K562 (cell line): Measurements from ENCODE around the gene BIRC6. TPM values are rescaled to one million over a fixed set of nuclear protein-coding genes. Genes with fewer than 3 reads are reported as not detected.

Experiments
- ATAC-seq: fragments of 200-7000 bp; cut with Tn5 transposase; 3 replicates; pipeline ENCODE4 v1.9.1; 2020; ENCODE audit warnings: moderate library complexity
- BruUV-seq: library from RNA; stranded (reverse); fragments of 400-500 nt; replicated peaks from 2 replicates; lab custom pipeline; 2021; lab: Mats Ljungman, UMichigan
- CTCF ChIA-PET: fragments of 300-600 bp; formaldehyde crosslinking; extraction: SDS; loops from one replicate; lab custom pipeline; 2021; ENCODE audit warnings: low intra/inter-chr PET ratio; lab: Yijun Ruan, JAX
- POLR2A ChIA-PET: fragments of 300-600, 350-650 bp; sonication (Branson Sonifier 250); formaldehyde crosslinking; extraction: SDS; loops from one replicate; lab custom pipeline; 2021; ENCODE audit warnings: antibody characterized with exemption, inconsistent platforms; lab: Yijun Ruan, JAX
- DNase-seq, 4 experiments: peaks; one replicate each; pipeline versions ENCODE4 v3.0.0 to v3.0.0-alpha.2; 2011 to 2018; ENCODE audit warnings: low spot score in 3 of 4, mixed read lengths in 3 of 4; ENCODE audit errors: extremely low read depth in 1 of 4
- FAIRE-seq: peaks from 2 replicates; lab custom pipeline; 2011; peaks lifted over from hg19 to GRCh38; lab: Jason Lieb, UNC
- H2AFZ ChIP-seq: 2 replicates; pipeline ENCODE4 v1.6.0; 2011; ENCODE audit warnings: low read depth, low read length, control low read depth, inconsistent platforms
- H3K27ac ChIP-seq: fragments of 200-600 bp; 3 replicates; pipeline ENCODE4 v1.8.0; 2011; ENCODE audit warnings: low read depth, mild to moderate bottlenecking, control low read depth, inconsistent platforms, low read length, moderate library complexity, mixed read lengths; ENCODE audit errors: extremely low read depth
- H3K27me3 ChIP-seq, 2 experiments: fragments of 300-600 bp in 1 of 2; 2 replicates in 1 of 2; 3 replicates in 1 of 2; pipeline versions ENCODE4 v1.6.0 to v1.8.0; 2011; ENCODE audit warnings: inconsistent platforms in 2 of 2, low read length in 2 of 2, mild to moderate bottlenecking in 1 of 2, mixed read lengths in 1 of 2, moderate library complexity in 1 of 2; ENCODE audit not compliant: control insufficient read depth in 2 of 2, insufficient read depth in 2 of 2
- H3K36me3 ChIP-seq: fragments of 300-600 bp; 3 replicates; pipeline ENCODE4 v1.8.0; 2011; ENCODE audit warnings: mild to moderate bottlenecking, low read length, inconsistent platforms; ENCODE audit not compliant: control insufficient read depth, insufficient read depth
- H3K4me1 ChIP-seq, 2 experiments: fragments of 200-600 bp in 1 of 2; replicated peaks in 1 of 2; 2 replicates in 1 of 2; 3 replicates in 1 of 2; pipeline versions ENCODE4 v1.5.1 to v1.8.0; 2011; ENCODE audit warnings: inconsistent platforms in 2 of 2, low read length in 2 of 2, mild to moderate bottlenecking in 1 of 2, mixed read lengths in 1 of 2, moderate library complexity in 1 of 2; ENCODE audit not compliant: control insufficient read depth in 2 of 2, insufficient read depth in 2 of 2
- H3K4me2 ChIP-seq: 2 replicates; pipeline ENCODE4 v1.6.1; 2011; ENCODE audit warnings: low read length, control low read depth, inconsistent platforms, mixed read lengths; ENCODE audit not compliant: insufficient read depth
- H3K4me3 ChIP-seq: fragments of 200-600 bp; sonication (generic), shearing (Covaris generic); 2 replicates; pipeline ENCODE4 v1.5.1; 2016; ENCODE audit warnings: control low read depth, inconsistent platforms
- H3K79me2 ChIP-seq: fragments of 200-600 bp; 3 replicates; pipeline ENCODE4 v1.8.0; 2011; ENCODE audit warnings: low read length, inconsistent platforms; ENCODE audit not compliant: control insufficient read depth, insufficient read depth
- H3K9ac ChIP-seq, 2 experiments: 2 replicates each; pipeline versions ENCODE4 v1.6.0 to v1.6.1; 2011; ENCODE audit warnings: low read depth in 2 of 2, low read length in 2 of 2, control low read depth in 1 of 2, inconsistent platforms in 1 of 2, mild to moderate bottlenecking in 1 of 2, mixed read lengths in 1 of 2; ENCODE audit not compliant: insufficient read depth in 1 of 2
- H3K9me1 ChIP-seq: one replicate; pipeline ENCODE4 v1.6.0; 2011; ENCODE audit warnings: inconsistent platforms, mild to moderate bottlenecking, low read length, moderate library complexity; ENCODE audit not compliant: control insufficient read depth, insufficient read depth
- H3K9me3 ChIP-seq: replicated peaks from 2 replicates; pipeline ENCODE4 v1.5.1; 2011; ENCODE audit warnings: low read depth, low read length, inconsistent platforms; ENCODE audit not compliant: control insufficient read depth, insufficient read depth
- H4K20me1 ChIP-seq: replicated peaks from 2 replicates; pipeline ENCODE4 v1.6.1; 2011; ENCODE audit warnings: low read length, inconsistent platforms, mixed read lengths; ENCODE audit not compliant: control insufficient read depth, insufficient read depth
- ETV1 ChIP-seq: fragments of 450-650 bp; conservative IDR thresholded peaks from 2 replicates; pipeline ENCODE4 v1.6.1; 2016; ENCODE audit warnings: missing genetic modification characterization, control low read depth, low read depth, missing compliant biosample characterization
- GABPA ChIP-seq: fragments of 200-800 bp; sonication (Bioruptor generic); conservative IDR thresholded peaks from 2 replicates; pipeline ENCODE4 v1.6.1; 2016; ENCODE audit warnings: low read depth, missing genetic modification characterization, missing compliant biosample characterization
- HMG20A ChIP-seq: fragments of 450-650 bp; formaldehyde crosslinking; conservative IDR thresholded peaks from 2 replicates; pipeline ENCODE4 v1.4.0; 2020; ENCODE audit warnings: mild to moderate bottlenecking, mixed read lengths
- IRF9 ChIP-seq: fragments of 450-650 bp; IDR thresholded peaks from 2 replicates; pipeline ENCODE4 v1.6.1; 2016; ENCODE audit warnings: missing biosample characterization, missing genetic modification characterization
- MBD2 ChIP-seq: sonication (generic); IDR thresholded peaks from 2 replicates; pipeline ENCODE4 v1.6.1; 2016; ENCODE audit warnings: low read depth, borderline replicate concordance
- MCM2 ChIP-seq: fragments of 450-650 bp; IDR thresholded peaks from 2 replicates; pipeline ENCODE4 v1.6.1; 2017; ENCODE audit warnings: low read depth, mild to moderate bottlenecking
- MTA3 ChIP-seq: fragments of 450-650 bp; formaldehyde crosslinking; IDR thresholded peaks from 2 replicates; pipeline ENCODE4 v1.6.1; 2017; ENCODE audit warnings: mild to moderate bottlenecking, borderline replicate concordance
- PBX2 ChIP-seq, 2 experiments: IDR thresholded peaks in 1 of 2; conservative IDR thresholded peaks in 1 of 2; 2 replicates each; pipeline ENCODE4 v1.6.1; 2016; ENCODE audit warnings: low read depth in 2 of 2, mild to moderate bottlenecking in 1 of 2, missing compliant biosample characterization in 1 of 2, missing genetic modification characterization in 1 of 2, moderate library complexity in 1 of 2
- PHF8 ChIP-seq: fragments of 200-600 bp; sonication (generic); IDR thresholded peaks from 2 replicates; pipeline ENCODE4 v1.6.1; 2012; ENCODE audit warnings: mixed run types, mild to moderate bottlenecking, inconsistent platforms, low read length, moderate library complexity, borderline replicate concordance
- POU5F1 ChIP-seq: fragments of 150-350 bp; IDR thresholded peaks from 2 replicates; pipeline ENCODE4 v1.6.1; 2014; ENCODE audit warnings: borderline replicate concordance, low read length, low read depth, mild to moderate bottlenecking; ENCODE audit not compliant: partially characterized antibody
- ZFP36 ChIP-seq: fragments of 150-350 bp; IDR thresholded peaks from 2 replicates; pipeline ENCODE4 v1.6.1; 2018; ENCODE audit warnings: low read length, low read depth; ENCODE audit not compliant: partially characterized antibody
- WGBS: fragments of 100-300 bp; shearing (Covaris generic); methylation state at CpG from one replicate; pipeline ENCODE4 v1.1.6; 2016; ENCODE audit warnings: low coverage, mixed read lengths; ENCODE audit not compliant: insufficient coverage; ENCODE audit errors: missing lambda C conversion rate; 5-methylcytosine and 5-hydroxymethylcytosine counted together
- in situ Hi-C: fragments of 300-500 bp; cut with MboI; formaldehyde crosslinking; loops from 4 replicates; pipeline ENCODE4 v1.15.0; 2018; ENCODE audit warnings: inconsistent platforms, mixed read lengths
- intact Hi-C: fragments of 100-400 bp; cut with micrococcal nuclease; formaldehyde crosslinking; loops from 2 replicates; pipeline ENCODE4 v1.14.2; 2022
- polyA plus RNA-seq, 8 experiments: library from polyadenylated mRNA; depleted of rRNA in 4 of 8; stranded (reverse) in 5 of 8; unstranded in 3 of 8; fragments of >200 nt; fragmentation: Nextera tagmentation in 2 of 8; fragmentation: Illumina TruSeq in 1 of 8; extraction: Ambion mirVana in 2 of 8; extraction: Trizol in 1 of 8; gene quantifications; 2 replicates each; pipeline versions ENCODE4 v1.2.1 to v1.2.3, GENCODE V29; 2011 to 2014; ENCODE audit warnings: inconsistent platforms in 1 of 8, missing spikeins in 1 of 8
- total RNA-seq, 7 experiments: library from RNA; depleted of rRNA in 6 of 7; stranded (reverse); fragments of >200 nt in 6 of 7; fragmentation: Illumina TruSeq in 2 of 7; extraction: Trizol in 2 of 7; gene quantifications; 2 replicates each; pipeline versions ENCODE4 v1.2.1 to v1.2.3, GENCODE V29; 2011 to 2021; ENCODE audit warnings: low replicate concordance in 1 of 7

The BIRC6 gene
- total and polyA plus RNA-seq, 9 of the 15 experiments (the other 6 are each of a cell fraction or from before 2014, with no cell fraction given), result 18.8 to 110 (median 49.8) TPM

- DNase-seq (no peak), ATAC-seq (no peak), FAIRE-seq (no peak)
- in situ Hi-C loops, result no loop called here
- H3K9me1 ChIP-seq, result no peaks in the 10 kb centered on the region
- CTCF ChIA-PET, result no interaction called here
- H3K4me1 ChIP-seq, result no peaks in the 10 kb centered on the region
- H3K27ac ChIP-seq, result no peak overlapping the region
- intact Hi-C loops, result no loop called here
- no peak for TF ChIP-seq POU5F1
- TF ChIP-seq PHF8, result no peak
- no peak for TF ChIP-seq ZFP36
- TF ChIP-seq MBD2, result no peak
- no peaks in the 10 kb centered on the region for H3K9me3 ChIP-seq
- no peak overlapping the region for H3K9ac ChIP-seq
- WGBS, result 90% methylated on average over 2 of the region's 2 CpGs
- POLR2A ChIA-PET, result interaction anchor here (1.0 kb wide), 1 partner anchor 20 kb away, joined by 3 read pairs; no protein-coding TSS in a partner anchor
- H3K36me3 ChIP-seq, result peaks cover 74% of the 10 kb centered on the region
- no peak overlapping the region for H3K4me2 ChIP-seq
- no peaks in the 10 kb centered on the region for H3K79me2 ChIP-seq
- no TSS peak for BruUV-seq
- H4K20me1 ChIP-seq, result no peaks in the 10 kb centered on the region
- H3K4me3 ChIP-seq, result no peak overlapping the region
- no peaks in the 10 kb centered on the region for H3K27me3 ChIP-seq
- H2AFZ ChIP-seq, result no peak overlapping the region
Observed at GRCh38 chr2:32514946-32515345, 158.1 kb downstream of the BIRC6 start.

- H3K36me3 ChIP-seq, result peaks cover 74% of the 10 kb centered on the region
- ChIA-PET POLR2A (no interaction called here), CTCF (no interaction called here)
- intact Hi-C loops, result no loop called here
- no peak overlapping the region for H3K4me3 ChIP-seq
- no peaks in the 10 kb centered on the region for H3K9me1 ChIP-seq
- no peak overlapping the region for H2AFZ ChIP-seq
- no peaks in the 10 kb centered on the region for H3K9me3 ChIP-seq
- H3K4me1 ChIP-seq, result no peaks in the 10 kb centered on the region
- H3K27ac ChIP-seq, result no peak overlapping the region
- DNase-seq, result no peak
- H3K27me3 ChIP-seq, result no peaks in the 10 kb centered on the region
- peak; percentile 33; the same call in 1 of the 3 replicates for ATAC-seq
- 93% methylated on average over 1 of the region's 1 CpG for WGBS
- H3K4me2 ChIP-seq, result no peak overlapping the region
- no TSS peak for BruUV-seq
- H3K9ac ChIP-seq, result no peak overlapping the region
- H4K20me1 ChIP-seq, result no peaks in the 10 kb centered on the region
- in situ Hi-C loops, result no loop called here
- H3K79me2 ChIP-seq, result no peaks in the 10 kb centered on the region
- FAIRE-seq, result no peak
- TF ChIP-seq MCM2 (no peak), IRF9 (tag) (no peak), HMG20A (CRISPR knock-in tag) (no peak), GABPA (tag) (no peak), PBX2 (CRISPR knock-in tag; IDR thresholded peaks at IDR 0.05; ENCODE audit: low read depth) (no peak), PBX2 (tag; conservative IDR thresholded peaks at IDR 0.05; ENCODE audit: low read depth) (peak; percentile 79), MTA3 (no peak), ETV1 (tag) (no peak)
Observed at GRCh38 chr2:32516567-32516966, 159.7 kb downstream of the BIRC6 start.
